T-helper 2 cell treated with Interferon-gamma antibody and Interleukin-4, amounts not matched to agents 5 μg/mL and 100 μg/mL, for 36 hours (primary cell): ENCODE measurements around the gene HTR6.

Experiments used
- DNase-seq: peaks from one replicate; pipeline ENCODE4 v3.0.0; 2021; ENCODE audit warnings: low spot score
- H3K27ac Mint-ChIP-seq: one replicate; pipeline ENCODE4 v1.8.0; 2021; ENCODE audit warnings: mild to moderate bottlenecking, mixed read lengths
- H3K27me3 Mint-ChIP-seq: one replicate; pipeline ENCODE4 v1.8.0; 2021; ENCODE audit warnings: low read depth, mixed read lengths
- H3K36me3 Mint-ChIP-seq: one replicate; pipeline ENCODE4 v1.8.0; 2021; ENCODE audit warnings: low read depth, mixed read lengths
- H3K4me1 Mint-ChIP-seq: one replicate; pipeline ENCODE4 v1.8.0; 2021; ENCODE audit warnings: low read depth, mixed read lengths
- H3K4me3 Mint-ChIP-seq: one replicate; pipeline ENCODE4 v1.8.0; 2022; ENCODE audit warnings: mild to moderate bottlenecking, moderate library complexity, mixed read lengths
- H3K9me3 Mint-ChIP-seq: one replicate; pipeline ENCODE4 v1.8.0; 2021; ENCODE audit warnings: mixed read lengths

HTR6 gene

GRCh38 chr1:19644681-19645410, 19.8 kb upstream of the HTR6 start:
- no peaks in the 10 kb centered on the region for H3K9me3 Mint-ChIP-seq
- peaks cover 18% of the 10 kb centered on the region for H3K27me3 Mint-ChIP-seq
- H3K4me1 Mint-ChIP-seq = peaks cover 37% of the 10 kb centered on the region
- H3K27ac Mint-ChIP-seq = peak overlapping the region; percentile 95
- peak; percentile 48 for DNase-seq
- peaks cover 2% of the 10 kb centered on the region for H3K36me3 Mint-ChIP-seq
- H3K4me3 Mint-ChIP-seq = peak overlapping the region; percentile 98

GRCh38 chr1:19645411-19646251, 19.0 kb upstream of the HTR6 start:
- H3K27me3 Mint-ChIP-seq = peaks cover 18% of the 10 kb centered on the region
- H3K4me1 Mint-ChIP-seq = peaks cover 33% of the 10 kb centered on the region
- H3K36me3 Mint-ChIP-seq = peaks cover 2% of the 10 kb centered on the region
- H3K4me3 Mint-ChIP-seq = peak overlapping the region; percentile 73
- DNase-seq = no peak
- H3K27ac Mint-ChIP-seq = no peak overlapping the region
- H3K9me3 Mint-ChIP-seq = no peaks in the 10 kb centered on the region

GRCh38 chr1:19646377-19647319, 18.0 kb upstream of the HTR6 start:
- peaks cover 2% of the 10 kb centered on the region for H3K36me3 Mint-ChIP-seq
- peak overlapping the region; percentile 73 for H3K4me3 Mint-ChIP-seq
- H3K27ac Mint-ChIP-seq = no peak overlapping the region
- peaks cover 18% of the 10 kb centered on the region for H3K27me3 Mint-ChIP-seq
- peaks cover 33% of the 10 kb centered on the region for H3K4me1 Mint-ChIP-seq
- no peak for DNase-seq
- H3K9me3 Mint-ChIP-seq = no peaks in the 10 kb centered on the region

- Mint-ChIP-seq H3K36me3 (peaks cover 2% of the 10 kb centered on the region), H3K9me3 (no peaks in the 10 kb centered on the region), H3K4me1 (peaks cover 33% of the 10 kb centered on the region), H3K27ac (peak overlapping the region; percentile 74), H3K4me3 (peak overlapping the region; percentile 73), H3K27me3 (peaks cover 13% of the 10 kb centered on the region)
- DNase-seq = no peak
Measured at GRCh38 chr1:19647643-19648042, 17.0 kb upstream of the HTR6 start.

- Mint-ChIP-seq H3K27ac (no peak overlapping the region), H3K4me1 (peaks cover 33% of the 10 kb centered on the region), H3K36me3 (peaks cover 2% of the 10 kb centered on the region), H3K4me3 (no peak overlapping the region), H3K9me3 (no peaks in the 10 kb centered on the region), H3K27me3 (peaks cover 7% of the 10 kb centered on the region)
- no peak for DNase-seq
Measured at GRCh38 chr1:19648239-19648638, 16.4 kb upstream of the HTR6 start.

GRCh38 chr1:19648689-19649088, 16.0 kb upstream of the HTR6 start:
- Mint-ChIP-seq H3K9me3 (no peaks in the 10 kb centered on the region), H3K4me1 (peaks cover 28% of the 10 kb centered on the region), H3K27ac (no peak overlapping the region), H3K36me3 (peaks cover 2% of the 10 kb centered on the region), H3K27me3 (peaks cover 2% of the 10 kb centered on the region), H3K4me3 (no peak overlapping the region)
- no peak for DNase-seq

- no peaks in the 10 kb centered on the region for H3K27me3 Mint-ChIP-seq
- no peak overlapping the region for H3K4me3 Mint-ChIP-seq
- H3K4me1 Mint-ChIP-seq = peaks cover 27% of the 10 kb centered on the region
- no peak overlapping the region for H3K27ac Mint-ChIP-seq
- H3K9me3 Mint-ChIP-seq = no peaks in the 10 kb centered on the region
- H3K36me3 Mint-ChIP-seq = no peaks in the 10 kb centered on the region
- no peak for DNase-seq
Measured at GRCh38 chr1:19650416-19651140, 14.1 kb upstream of the HTR6 start.

- Mint-ChIP-seq H3K27ac (no peak overlapping the region), H3K36me3 (no peaks in the 10 kb centered on the region), H3K27me3 (no peaks in the 10 kb centered on the region), H3K4me3 (no peak overlapping the region), H3K9me3 (no peaks in the 10 kb centered on the region), H3K4me1 (peaks cover 24% of the 10 kb centered on the region)
- DNase-seq = no peak
Measured at GRCh38 chr1:19651141-19651737, 13.4 kb upstream of the HTR6 start.

- no peak overlapping the region for H3K27ac Mint-ChIP-seq
Measured at GRCh38 chr1:19654386-19654785, 10.3 kb upstream of the HTR6 start.

GRCh38 chr1:19654886-19655717, 9.6 kb upstream of the HTR6 start:
- Mint-ChIP-seq H3K9me3 (no peaks in the 10 kb centered on the region), H3K27ac (no peak overlapping the region), H3K4me3 (no peak overlapping the region), H3K27me3 (no peaks in the 10 kb centered on the region), H3K4me1 (peaks cover 11% of the 10 kb centered on the region), H3K36me3 (no peaks in the 10 kb centered on the region)
- no peak for DNase-seq

More at GRCh38 chr1:19654386-19654785, 10.3 kb upstream of the HTR6 start:
- Mint-ChIP-seq H3K4me3 (no peak overlapping the region), H3K36me3 (no peaks in the 10 kb centered on the region), H3K4me1 (peaks cover 6% of the 10 kb centered on the region), H3K27me3 (no peaks in the 10 kb centered on the region), H3K9me3 (no peaks in the 10 kb centered on the region)
- DNase-seq = no peak

GRCh38 chr1:19655718-19656080, 9.0 kb upstream of the HTR6 start:
- H3K36me3 Mint-ChIP-seq = no peaks in the 10 kb centered on the region

GRCh38 chr1:19656134-19656779, 8.4 kb upstream of the HTR6 start:
- H3K4me3 Mint-ChIP-seq = no peak overlapping the region

More at GRCh38 chr1:19655718-19656080, 9.0 kb upstream of the HTR6 start:
- DNase-seq = no peak
- Mint-ChIP-seq H3K27me3 (no peaks in the 10 kb centered on the region), H3K4me1 (peaks cover 11% of the 10 kb centered on the region), H3K27ac (no peak overlapping the region), H3K4me3 (no peak overlapping the region), H3K9me3 (no peaks in the 10 kb centered on the region)

More at GRCh38 chr1:19656134-19656779, 8.4 kb upstream of the HTR6 start:
- Mint-ChIP-seq H3K27ac (no peak overlapping the region), H3K9me3 (no peaks in the 10 kb centered on the region), H3K27me3 (no peaks in the 10 kb centered on the region), H3K36me3 (no peaks in the 10 kb centered on the region), H3K4me1 (peaks cover 11% of the 10 kb centered on the region)
- no peak for DNase-seq
